K562 (cell line): Measurements from ENCODE around the gene FANCD2. TPM values are rescaled to one million over a fixed set of nuclear protein-coding genes. Genes with fewer than 3 reads are reported as not detected.

Experiments
- ELF4 ChIP-seq: fragments of 450-650 bp; formaldehyde crosslinking; IDR thresholded peaks from 2 replicates; pipeline ENCODE4 v1.4.0; 2022; ENCODE audit warnings: missing genetic modification characterization
- HMG20A ChIP-seq: fragments of 450-650 bp; formaldehyde crosslinking; conservative IDR thresholded peaks from 2 replicates; pipeline ENCODE4 v1.4.0; 2020; ENCODE audit warnings: mild to moderate bottlenecking, mixed read lengths
- HMG20B ChIP-seq: fragments of 250-450 bp; sonication (Bioruptor Pico); IDR thresholded peaks from 2 replicates; pipeline ENCODE4 v1.5.0; 2021; ENCODE audit warnings: mild to moderate bottlenecking
- HNRNPL ChIP-seq: fragments of 200-400 bp; formaldehyde crosslinking; IDR thresholded peaks from 2 replicates; pipeline ENCODE4 v1.6.1; 2017; ENCODE audit warnings: low read depth, mild to moderate bottlenecking, low read length
- NBN ChIP-seq: fragments of 450-650 bp; IDR thresholded peaks from 2 replicates; pipeline ENCODE4 v1.6.1; 2016; ENCODE audit warnings: low read depth, mild to moderate bottlenecking
- PHF8 ChIP-seq: fragments of 200-600 bp; sonication (generic); IDR thresholded peaks from 2 replicates; pipeline ENCODE4 v1.6.1; 2012; ENCODE audit warnings: mixed run types, mild to moderate bottlenecking, inconsistent platforms, low read length, moderate library complexity, borderline replicate concordance
- RFX5 ChIP-seq: IDR thresholded peaks from 2 replicates; pipeline ENCODE4 v1.6.1; 2011; ENCODE audit warnings: low read depth, mild to moderate bottlenecking, improper control_type of control experiment, low read length
- WHSC1 ChIP-seq: IDR thresholded peaks from one replicate; pipeline ENCODE4 v1.6.1; 2012; ENCODE audit warnings: low read length, control low read depth, inconsistent platforms
- polyA plus RNA-seq, 8 experiments: library from polyadenylated mRNA; depleted of rRNA in 4 of 8; stranded (reverse) in 5 of 8; unstranded in 3 of 8; fragments of >200 nt; fragmentation: Nextera tagmentation in 2 of 8; fragmentation: Illumina TruSeq in 1 of 8; extraction: Ambion mirVana in 2 of 8; extraction: Trizol in 1 of 8; gene quantifications; 2 replicates each; pipeline versions ENCODE4 v1.2.1 to v1.2.3, GENCODE V29; 2011 to 2014; ENCODE audit warnings: inconsistent platforms in 1 of 8, missing spikeins in 1 of 8
- total RNA-seq, 7 experiments: library from RNA; depleted of rRNA in 6 of 7; stranded (reverse); fragments of >200 nt in 6 of 7; fragmentation: Illumina TruSeq in 2 of 7; extraction: Trizol in 2 of 7; gene quantifications; 2 replicates each; pipeline versions ENCODE4 v1.2.1 to v1.2.3, GENCODE V29; 2011 to 2021; ENCODE audit warnings: low replicate concordance in 1 of 7
- TF ChIP-seq, protein P1 (sequence below), 2 experiments: fragments of 450-650 bp in 1 of 2; sonication (generic) in 1 of 2; formaldehyde crosslinking in 1 of 2; IDR thresholded peaks; 2 replicates each; pipeline versions ENCODE4 v1.7.1 to v1.9.0; 2016 to 2022; ENCODE audit warnings: inconsistent platforms in 1 of 2, mild to moderate bottlenecking in 1 of 2, missing genetic modification reagents in 1 of 2
- TF ChIP-seq, protein P2 (sequence below): fragments of 450-650 bp; IDR thresholded peaks from 2 replicates; pipeline ENCODE4 v1.6.1; 2018; ENCODE audit not compliant: partially characterized antibody
- TF ChIP-seq, protein P3 (sequence below): fragments of 450-650 bp; IDR thresholded peaks from 2 replicates; pipeline ENCODE4 v1.6.1; 2016; ENCODE audit warnings: antibody characterized with exemption

The FANCD2 gene
- total and polyA plus RNA-seq, 9 of the 15 experiments (the other 6 are each of a cell fraction or from before 2014, with no cell fraction given) = 59.4 to 137 (median 96.1) TPM

DNA sequence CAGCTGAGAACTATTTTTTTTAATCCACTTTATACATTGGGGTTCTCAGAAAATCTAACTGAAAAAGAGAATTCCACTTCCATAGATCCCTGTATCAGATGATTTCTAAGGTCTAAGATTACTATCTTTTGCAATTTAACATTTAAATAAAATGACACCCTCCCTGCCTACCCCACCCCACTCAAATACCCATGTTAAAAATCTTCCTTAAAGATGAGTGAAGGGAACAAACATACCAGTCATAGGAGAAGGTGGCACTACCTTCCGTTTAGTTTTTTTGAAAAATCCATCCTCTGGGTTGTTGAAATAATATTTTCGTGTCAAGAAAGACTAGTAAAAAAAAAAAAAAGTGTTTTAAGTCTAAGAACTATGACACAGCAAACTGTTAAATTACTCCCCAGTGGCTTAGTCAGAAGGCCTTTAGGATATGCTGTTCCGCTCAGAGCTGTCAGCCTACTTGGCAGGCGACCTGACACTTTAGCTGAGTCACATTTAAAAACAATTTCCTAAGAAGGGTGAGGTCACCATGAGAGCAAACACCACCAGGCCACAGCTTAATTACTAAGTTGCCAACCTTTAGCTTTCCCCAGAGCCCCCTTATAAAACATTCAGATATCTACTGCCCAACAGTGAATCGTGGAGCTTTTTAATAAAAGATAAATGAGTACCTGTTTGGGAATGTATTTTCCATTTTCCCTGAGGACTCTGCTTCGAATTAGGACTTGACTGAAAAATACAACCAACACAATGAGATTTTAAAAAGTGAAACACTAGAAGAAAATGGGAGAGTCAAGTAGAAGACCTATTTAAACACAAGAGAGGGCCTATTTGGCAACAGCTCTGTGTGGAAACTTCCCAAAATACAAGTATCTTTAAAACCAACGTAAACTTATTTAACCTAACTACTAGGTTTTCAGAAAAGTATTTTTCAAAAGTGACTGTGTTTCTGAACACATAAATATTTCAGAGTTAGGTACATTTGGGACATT, 49.2 kb upstream of the FANCD2 start (continued):
- TF ChIP-seq, protein P1, sequence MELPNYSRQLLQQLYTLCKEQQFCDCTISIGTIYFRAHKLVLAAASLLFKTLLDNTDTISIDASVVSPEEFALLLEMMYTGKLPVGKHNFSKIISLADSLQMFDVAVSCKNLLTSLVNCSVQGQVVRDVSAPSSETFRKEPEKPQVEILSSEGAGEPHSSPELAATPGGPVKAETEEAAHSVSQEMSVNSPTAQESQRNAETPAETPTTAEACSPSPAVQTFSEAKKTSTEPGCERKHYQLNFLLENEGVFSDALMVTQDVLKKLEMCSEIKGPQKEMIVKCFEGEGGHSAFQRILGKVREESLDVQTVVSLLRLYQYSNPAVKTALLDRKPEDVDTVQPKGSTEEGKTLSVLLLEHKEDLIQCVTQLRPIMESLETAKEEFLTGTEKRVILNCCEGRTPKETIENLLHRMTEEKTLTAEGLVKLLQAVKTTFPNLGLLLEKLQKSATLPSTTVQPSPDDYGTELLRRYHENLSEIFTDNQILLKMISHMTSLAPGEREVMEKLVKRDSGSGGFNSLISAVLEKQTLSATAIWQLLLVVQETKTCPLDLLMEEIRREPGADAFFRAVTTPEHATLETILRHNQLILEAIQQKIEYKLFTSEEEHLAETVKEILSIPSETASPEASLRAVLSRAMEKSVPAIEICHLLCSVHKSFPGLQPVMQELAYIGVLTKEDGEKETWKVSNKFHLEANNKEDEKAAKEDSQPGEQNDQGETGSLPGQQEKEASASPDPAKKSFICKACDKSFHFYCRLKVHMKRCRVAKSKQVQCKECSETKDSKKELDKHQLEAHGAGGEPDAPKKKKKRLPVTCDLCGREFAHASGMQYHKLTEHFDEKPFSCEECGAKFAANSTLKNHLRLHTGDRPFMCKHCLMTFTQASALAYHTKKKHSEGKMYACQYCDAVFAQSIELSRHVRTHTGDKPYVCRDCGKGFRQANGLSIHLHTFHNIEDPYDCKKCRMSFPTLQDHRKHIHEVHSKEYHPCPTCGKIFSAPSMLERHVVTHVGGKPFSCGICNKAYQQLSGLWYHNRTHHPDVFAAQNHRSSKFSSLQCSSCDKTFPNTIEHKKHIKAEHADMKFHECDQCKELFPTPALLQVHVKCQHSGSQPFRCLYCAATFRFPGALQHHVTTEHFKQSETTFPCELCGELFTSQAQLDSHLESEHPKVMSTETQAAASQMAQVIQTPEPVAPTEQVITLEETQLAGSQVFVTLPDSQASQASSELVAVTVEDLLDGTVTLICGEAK (IDR thresholded peaks at IDR 0.05) = peak; percentile 86
- TF ChIP-seq, protein P1 (CRISPR knock-in tag; IDR thresholded peaks at IDR 0.05) = no peak
- TF ChIP-seq, protein P2, sequence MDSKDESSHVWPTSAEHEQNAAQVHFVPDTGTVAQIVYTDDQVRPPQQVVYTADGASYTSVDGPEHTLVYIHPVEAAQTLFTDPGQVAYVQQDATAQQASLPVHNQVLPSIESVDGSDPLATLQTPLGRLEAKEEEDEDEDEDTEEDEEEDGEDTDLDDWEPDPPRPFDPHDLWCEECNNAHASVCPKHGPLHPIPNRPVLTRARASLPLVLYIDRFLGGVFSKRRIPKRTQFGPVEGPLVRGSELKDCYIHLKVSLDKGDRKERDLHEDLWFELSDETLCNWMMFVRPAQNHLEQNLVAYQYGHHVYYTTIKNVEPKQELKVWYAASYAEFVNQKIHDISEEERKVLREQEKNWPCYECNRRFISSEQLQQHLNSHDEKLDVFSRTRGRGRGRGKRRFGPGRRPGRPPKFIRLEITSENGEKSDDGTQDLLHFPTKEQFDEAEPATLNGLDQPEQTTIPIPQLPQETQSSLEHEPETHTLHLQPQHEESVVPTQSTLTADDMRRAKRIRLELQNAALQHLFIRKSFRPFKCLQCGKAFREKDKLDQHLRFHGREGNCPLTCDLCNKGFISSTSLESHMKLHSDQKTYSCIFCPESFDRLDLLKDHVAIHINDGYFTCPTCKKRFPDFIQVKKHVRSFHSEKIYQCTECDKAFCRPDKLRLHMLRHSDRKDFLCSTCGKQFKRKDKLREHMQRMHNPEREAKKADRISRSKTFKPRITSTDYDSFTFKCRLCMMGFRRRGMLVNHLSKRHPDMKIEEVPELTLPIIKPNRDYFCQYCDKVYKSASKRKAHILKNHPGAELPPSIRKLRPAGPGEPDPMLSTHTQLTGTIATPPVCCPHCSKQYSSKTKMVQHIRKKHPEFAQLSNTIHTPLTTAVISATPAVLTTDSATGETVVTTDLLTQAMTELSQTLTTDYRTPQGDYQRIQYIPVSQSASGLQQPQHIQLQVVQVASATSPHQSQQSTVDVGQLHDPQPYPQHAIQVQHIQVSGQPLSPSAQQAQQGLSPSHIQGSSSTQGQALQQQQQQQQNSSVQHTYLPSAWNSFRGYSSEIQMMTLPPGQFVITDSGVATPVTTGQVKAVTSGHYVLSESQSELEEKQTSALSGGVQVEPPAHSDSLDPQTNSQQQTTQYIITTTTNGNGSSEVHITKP = peak; percentile 22
- TF ChIP-seq HMG20B (CRISPR knock-in tag) (no peak), HNRNPL (no peak), PHF8 (no peak; the same call in 1 of the 2 replicates), HMG20A (0 out of 2 replicates have a peak, but pooled peaks have one; percentile 4), WHSC1 (no peak), ELF4 (CRISPR knock-in tag) (0 out of 2 replicates have a peak, but pooled peaks have one; percentile 5), RFX5 (no peak), NBN (peak; percentile 86; the same call in 1 of the 2 replicates)
- TF ChIP-seq, protein P3, sequence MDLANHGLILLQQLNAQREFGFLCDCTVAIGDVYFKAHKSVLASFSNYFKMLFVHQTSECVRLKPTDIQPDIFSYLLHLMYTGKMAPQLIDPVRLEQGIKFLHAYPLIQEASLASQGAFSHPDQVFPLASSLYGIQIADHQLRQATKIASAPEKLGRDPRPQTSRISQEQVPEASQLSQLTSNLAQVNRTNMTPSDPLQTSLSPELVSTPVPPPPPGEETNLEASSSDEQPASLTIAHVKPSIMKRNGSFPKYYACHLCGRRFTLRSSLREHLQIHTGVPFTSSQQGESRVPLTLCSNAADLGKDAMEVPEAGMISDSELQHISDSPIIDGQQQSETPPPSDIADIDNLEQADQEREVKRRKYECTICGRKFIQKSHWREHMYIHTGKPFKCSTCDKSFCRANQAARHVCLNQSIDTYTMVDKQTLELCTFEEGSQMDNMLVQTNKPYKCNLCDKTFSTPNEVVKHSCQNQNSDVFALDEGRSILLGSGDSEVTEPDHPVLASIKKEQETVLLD = 0 out of 2 replicates have a peak, but pooled peaks have one; percentile 36
